Activated CD8-positive, alpha-beta memory T cell treated with anti-CD3 and anti-CD28 coated beads for 48 hours (primary cell): Measurements from ENCODE around the gene CCDC137.

Experiments
- DNase-seq, 3 experiments: peaks; one replicate each; pipeline ENCODE4 v3.0.0-alpha.2; 2020; ENCODE audit warnings: low read depth in 2 of 3, low spot score in 2 of 3

CCDC137 gene

DNA sequence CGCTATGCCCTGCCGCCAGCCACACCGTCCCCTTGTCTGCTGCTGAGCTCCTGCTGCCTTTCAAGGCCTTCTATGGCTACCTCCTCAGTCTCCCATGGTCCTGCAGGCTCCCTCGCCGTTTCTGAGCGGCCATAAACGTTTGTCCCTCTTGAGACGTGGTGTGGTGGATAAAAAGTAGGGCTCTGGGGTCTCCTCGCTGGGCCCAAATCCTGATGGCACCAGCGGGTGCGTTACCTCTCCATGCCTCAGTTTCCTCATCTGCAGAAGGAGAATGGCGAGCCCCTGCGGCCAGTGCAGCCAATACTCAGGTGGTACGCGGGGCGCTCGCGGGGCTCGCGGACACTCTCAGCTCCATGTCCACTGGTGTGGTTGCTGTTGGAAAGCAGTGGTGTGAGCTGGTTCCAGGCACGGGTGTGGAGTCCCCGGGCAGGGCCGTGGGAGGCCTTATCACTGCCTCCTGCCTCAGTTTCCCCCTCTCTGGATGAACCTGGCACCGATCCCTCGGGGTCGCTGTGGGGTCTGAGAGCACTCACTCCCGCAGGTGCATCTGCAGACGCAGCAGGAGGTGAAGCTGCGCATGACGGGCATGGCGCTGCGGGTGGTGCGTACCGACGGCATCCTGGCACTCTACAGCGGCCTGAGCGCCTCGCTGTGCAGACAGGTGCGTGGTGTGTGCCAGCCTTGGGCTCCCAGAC is 48.0 kb downstream of the CCDC137 start:
- no peak for DNase-seq

- no peak for DNase-seq
Observed at GRCh38 chr17:81715107-81715871, 48.8 kb downstream of the CCDC137 start.

- no peak for DNase-seq
Observed at GRCh38 chr17:81715872-81716673, 49.5 kb downstream of the CCDC137 start.

DNA sequence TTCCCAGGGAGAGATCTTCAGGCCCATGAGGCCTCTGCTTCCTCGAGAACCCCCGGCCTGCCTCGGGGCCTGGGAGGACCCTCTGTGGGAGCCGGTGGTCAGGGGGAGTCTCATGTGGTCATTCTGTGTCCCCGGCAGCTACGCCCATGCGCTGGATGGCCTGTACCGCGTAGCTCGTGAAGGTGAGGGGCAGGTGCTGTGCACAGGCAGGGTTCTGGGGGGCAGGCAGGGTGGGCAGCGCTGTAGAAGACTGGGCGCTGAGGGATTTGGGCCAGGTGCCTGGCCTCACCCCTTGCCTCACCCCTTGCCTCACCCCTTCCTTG is 50.1 kb downstream of the CCDC137 start:
- no peak for DNase-seq

DNA sequence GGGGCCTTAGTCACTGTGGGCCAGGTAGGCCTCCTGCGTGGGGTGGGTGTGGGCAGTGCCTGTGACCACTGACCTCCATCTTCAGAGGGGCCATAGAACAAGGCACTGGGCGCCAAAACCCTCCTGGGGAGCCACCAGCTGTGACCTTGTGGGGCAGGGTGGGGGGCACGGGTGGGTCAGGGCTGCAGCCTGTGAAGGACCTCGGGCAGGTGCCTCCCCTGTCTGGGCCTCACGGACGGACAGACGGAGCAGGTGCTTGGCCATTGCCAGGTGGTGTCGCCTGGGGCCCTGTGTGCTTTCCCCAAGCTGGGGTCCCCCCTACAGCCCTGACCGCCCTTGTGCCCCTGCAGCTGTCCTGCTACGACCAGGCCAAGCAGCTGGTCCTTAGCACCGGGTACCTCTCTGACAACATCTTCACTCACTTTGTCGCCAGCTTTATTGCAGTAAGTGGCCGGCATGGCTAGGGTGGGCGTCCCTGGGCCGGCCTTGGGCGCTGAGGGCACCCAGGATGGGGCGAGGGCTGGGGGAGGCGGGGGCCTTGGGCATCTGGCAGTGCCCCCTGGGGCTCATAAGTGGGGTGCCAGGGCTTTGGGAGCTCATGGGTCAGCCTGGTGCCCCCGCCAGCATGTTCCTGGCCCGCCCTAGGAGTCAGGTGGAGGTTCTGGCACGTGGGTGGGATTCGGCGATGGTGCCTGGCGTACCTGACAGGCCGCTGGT is 50.7 kb downstream of the CCDC137 start:
- DNase-seq = no peak

DNA sequence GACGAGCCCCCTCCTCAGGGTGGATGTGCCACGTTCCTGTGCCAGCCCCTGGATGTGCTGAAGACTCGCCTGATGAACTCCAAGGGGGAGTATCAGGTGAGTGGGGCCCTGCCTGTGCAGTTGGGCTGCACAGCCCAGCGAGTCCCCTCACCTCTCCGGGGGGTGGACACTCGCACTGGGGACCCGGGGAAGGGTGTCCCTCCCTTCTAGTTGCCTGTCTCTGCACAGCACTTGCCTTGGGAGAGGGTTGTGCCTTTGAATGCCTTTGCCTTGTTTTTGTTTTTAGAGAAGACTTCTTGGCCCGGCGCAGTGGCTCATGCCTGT is 51.2 kb downstream of the CCDC137 start:
- no peak for DNase-seq

- DNase-seq = no peak
Observed at GRCh38 chr17:81719410-81720266, 53.1 kb downstream of the CCDC137 start.

DNA sequence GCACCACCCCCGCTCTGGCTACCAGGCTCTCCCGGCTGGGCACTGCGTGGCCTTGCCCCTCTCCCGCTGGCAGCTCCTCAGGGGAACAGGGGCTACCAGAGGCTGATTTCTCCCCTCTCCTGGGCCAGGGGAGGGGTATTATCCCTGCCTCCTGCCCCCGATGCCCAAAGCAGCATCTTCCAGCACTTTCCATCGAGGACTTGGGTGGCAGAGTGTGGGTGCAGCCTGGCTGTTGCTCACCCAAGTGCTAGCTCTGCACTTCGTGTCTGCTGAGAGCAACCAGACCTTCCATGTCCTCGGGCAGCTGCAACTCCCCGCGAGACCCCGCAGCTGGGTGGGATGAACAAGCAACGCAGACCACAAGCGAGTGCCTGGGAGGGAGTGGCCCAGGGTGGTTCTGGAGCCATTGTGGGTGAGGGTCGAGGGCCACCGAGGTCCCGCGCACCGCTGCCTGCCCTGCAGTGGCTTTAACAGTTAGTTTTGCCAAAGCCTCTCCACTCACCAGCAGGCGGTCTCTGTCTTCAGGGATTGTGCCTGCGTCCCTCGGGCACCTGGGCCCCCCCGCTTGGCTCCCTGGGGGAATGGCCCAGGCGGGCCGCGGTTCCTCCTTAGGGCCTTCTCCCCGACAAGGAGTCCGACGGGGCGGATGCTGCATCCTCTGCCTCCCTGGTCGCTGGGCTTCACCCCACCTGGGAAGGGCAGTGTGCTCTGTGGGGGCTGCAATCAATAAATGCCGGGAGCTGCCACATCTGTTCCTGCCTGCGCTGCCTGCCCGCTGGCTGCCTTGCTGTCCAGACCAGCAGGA is 53.9 kb downstream of the CCDC137 start:
- no peak for DNase-seq

DNA sequence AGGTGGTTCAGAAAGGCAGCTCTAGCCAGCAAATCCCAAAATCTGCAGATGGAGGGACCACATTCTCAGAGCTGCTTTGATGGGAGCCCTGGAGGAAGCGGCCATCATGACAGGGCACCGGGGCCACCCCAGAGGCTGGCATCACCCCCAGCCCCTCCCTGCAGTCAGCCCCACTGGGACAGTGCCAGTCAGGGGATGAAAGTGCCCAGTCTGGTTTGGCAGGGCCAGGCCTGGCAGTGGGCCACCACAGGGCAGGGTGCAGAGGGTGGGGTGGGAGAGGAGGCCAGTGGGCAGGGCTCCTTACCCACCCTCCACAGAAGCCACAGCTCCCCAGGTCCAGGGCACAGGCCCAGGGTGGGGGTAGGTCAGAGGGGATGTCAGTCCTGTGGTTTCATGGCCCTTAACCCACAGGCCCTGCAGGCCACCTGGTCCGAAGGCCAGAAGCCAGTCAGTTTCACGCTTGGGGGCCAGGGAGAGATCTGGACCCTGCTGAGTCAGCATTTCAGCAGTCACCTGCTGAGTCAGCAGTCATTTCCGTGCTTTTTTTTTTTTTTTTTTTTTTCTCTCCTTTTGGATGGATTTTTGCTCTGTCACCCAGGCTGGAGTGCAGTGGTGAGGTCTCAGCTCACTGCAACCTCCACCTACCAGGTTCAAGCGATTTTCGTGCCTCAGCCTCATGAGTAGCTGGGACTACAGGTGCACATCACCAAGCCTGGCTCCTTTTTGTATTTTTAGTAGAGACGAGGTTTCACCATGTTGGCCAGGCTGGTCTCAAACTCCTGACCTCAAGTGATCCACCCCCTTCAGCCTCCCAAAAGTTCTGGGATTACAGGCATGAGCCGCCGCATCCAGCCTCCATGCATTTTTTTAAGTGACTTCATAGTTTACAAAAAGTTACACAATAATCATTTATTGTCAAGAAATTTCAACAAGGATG is 55.9 kb downstream of the CCDC137 start:
- DNase-seq = no peak
